A549 (cell line): Measurements from ENCODE around the gene KDM4B.

Source experiments
- CTCF ChIP-seq: fragments of >200 bp; sonication (Bioruptor Twin); formaldehyde crosslinking; IDR thresholded peaks from 3 replicates; pipeline ENCODE4 v1.5.1; 2016
- EP300 ChIP-seq, 2 experiments: fragments of >200 bp; sonication (Bioruptor Twin); formaldehyde crosslinking; IDR thresholded peaks; 2 replicates in 1 of 2; 3 replicates in 1 of 2; pipeline ENCODE4 v1.6.1; 2016 to 2017
- FOSB ChIP-seq: fragments of 250-450 bp; sonication (Bioruptor Pico); IDR thresholded peaks from 2 replicates; pipeline ENCODE4 v1.5.0; 2020; ENCODE audit warnings: mild to moderate bottlenecking, moderate library complexity
- HDAC2 ChIP-seq: fragments of 200-600 bp; sonication (generic); IDR thresholded peaks from 2 replicates; pipeline ENCODE4 v1.6.1; 2016
- POLR2A ChIP-seq: IDR thresholded peaks from 2 replicates; pipeline ENCODE4 v1.6.1; 2012; ENCODE audit warnings: mild to moderate bottlenecking, low read length

DNA sequence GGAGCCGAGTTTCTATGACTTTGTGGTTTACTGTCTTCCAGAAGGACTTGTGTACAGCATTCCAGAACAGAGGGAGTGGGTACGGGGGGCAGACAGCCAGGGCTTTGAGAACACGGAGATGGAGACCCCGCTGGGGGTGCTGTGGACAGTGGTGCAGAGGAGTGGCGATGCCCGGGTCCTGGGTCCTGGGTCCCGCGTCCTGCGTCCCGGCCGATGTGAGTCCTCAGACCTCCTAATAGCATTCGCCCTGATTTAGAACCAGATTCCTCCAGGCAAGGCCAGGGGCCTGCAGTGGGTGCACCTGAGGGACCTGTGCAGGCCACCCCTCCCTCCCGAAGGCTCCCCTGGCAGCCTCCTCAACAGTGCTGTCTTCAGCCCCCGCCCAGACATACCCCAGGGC is 97.9 kb downstream of the KDM4B start:
- TF ChIP-seq POLR2A (no peak), FOSB (no peak), CTCF (no peak), HDAC2 (no peak), EP300 (IDR thresholded peaks at IDR 0.05) (no peak)
